GM18505 (cell line): ENCODE data around the gene BEAN1.

Experiments used
- ATAC-seq: cut with Tn5 transposase; IDR thresholded peaks from one replicate; pipeline ENCODE4 v1.9.1; 2021; ENCODE audit not compliant: unreplicated experiment
- POLR2A ChIP-seq: IDR thresholded peaks from 4 replicates; pipeline ENCODE4 v1.6.1; 2011; ENCODE audit warnings: borderline replicate concordance; ENCODE audit not compliant: insufficient read depth, insufficient read length; ENCODE audit errors: extremely low read depth

The BEAN1 gene, protein sequence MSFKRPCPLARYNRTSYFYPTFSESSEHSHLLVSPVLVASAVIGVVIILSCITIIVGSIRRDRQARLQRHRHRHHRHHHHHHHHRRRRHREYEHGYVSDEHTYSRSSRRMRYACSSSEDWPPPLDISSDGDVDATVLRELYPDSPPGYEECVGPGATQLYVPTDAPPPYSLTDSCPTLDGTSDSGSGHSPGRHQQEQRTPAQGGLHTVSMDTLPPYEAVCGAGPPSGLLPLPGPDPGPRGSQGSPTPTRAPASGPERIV

DNA sequence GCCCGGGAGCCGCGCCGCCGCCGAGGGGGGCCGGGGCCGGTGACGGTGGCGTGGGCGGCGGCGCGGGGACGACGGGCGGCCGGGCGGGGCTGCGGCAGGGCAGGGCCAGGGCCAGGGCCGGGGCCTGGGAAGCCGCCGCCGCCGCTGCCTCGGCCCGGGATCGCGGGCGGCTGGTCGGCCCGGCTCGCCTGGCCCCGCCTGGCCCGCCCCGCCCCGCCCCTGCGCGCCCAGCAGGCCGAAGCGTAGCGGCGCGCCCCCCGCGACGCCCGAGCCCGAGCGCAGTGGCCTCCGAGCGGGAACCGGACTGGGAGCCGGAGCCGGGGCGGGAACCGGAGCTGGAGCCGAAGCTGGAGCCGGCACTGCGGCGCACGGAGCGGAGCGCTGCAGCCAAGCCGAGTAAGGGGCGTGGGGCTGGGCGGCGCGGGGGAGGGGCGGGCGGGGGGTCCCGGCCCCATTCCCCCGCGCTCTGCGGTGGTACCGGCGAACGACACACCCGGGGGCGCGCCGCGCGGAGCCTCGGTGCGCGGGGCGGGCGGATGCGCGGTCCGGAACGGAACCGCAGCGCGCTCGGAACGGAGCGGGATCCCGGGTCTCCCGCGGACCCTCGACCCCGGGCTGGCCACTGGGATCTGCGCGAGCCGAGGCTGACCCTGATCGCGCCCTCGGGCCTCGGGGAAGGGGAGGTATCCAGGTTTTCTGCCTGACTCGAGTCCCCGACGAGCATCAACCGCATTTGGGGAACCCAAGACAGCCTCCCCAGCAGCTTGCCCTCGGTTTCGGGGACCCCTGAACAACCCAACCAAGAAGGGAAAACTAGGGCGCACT, at the start of gene BEAN1:
TSS of gene BEAN1 (plus strand) at position 260 of the 825 bp plus-strand sequence. CDS start 10,382 bp downstream, outside the sequence.
- no peak for ATAC-seq

DNA sequence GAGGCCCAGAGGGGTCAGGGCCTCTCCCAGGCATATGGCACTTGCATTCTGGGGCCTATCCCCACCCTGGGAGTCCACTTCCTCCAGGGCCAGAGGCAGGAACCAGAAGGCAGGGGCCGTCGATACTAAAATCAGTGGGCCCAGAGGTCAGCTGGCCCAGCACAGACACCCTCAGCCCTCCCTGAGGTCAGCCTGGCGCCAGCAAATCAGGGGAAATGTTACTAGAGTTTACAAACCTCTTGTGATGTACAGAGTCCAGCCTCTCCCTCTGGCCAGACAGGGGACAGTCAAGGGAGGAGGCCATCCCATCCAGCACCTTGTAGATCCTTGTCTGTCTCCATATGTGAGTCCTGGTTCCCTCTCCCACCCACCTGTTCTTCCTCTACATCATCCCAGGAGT, 49.8 kb upstream of the BEAN1 start:
- no peak for ATAC-seq
- no peak for TF ChIP-seq POLR2A

More for the DNA sequence above, at the start of gene BEAN1:
- no peak for TF ChIP-seq POLR2A

DNA sequence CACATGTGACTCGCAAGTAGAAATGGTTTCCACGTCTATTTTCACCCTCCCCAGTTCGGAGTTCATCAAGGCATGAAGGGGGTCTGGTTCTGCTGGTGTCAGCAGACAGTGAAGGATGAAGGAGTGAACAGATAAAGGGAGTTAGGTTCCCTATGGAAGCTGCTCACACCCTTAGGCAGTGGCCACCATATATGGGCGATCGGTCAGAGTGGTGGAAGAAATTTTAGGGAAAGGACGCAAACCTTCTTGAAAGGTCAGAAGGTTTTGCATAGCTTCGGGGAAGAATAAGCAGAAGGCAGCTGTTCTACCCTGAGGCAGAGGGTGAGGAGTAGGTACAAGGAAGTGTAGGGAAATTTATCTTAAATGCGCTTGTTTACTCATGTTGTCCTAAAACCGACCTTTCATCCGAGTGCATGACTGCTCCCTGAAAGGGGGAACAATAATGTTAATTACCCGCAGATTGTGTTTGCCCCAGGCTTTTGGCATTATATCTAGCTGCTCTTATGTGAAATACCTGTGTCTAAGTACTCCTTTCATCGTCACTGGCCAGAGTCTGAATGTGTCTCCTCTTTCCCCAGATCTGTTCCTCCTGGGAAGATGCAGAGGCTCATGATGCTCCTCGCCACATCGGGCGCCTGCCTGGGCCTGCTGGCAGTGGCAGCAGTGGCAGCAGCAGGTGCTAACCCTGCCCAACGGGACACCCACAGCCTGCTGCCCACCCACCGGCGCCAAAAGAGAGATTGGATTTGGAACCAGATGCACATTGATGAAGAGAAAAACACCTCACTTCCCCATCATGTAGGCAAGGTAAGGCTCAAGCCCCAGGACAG, 48.1 kb upstream of the BEAN1 start:
- ATAC-seq = no peak
- TF ChIP-seq POLR2A = no peak

DNA sequence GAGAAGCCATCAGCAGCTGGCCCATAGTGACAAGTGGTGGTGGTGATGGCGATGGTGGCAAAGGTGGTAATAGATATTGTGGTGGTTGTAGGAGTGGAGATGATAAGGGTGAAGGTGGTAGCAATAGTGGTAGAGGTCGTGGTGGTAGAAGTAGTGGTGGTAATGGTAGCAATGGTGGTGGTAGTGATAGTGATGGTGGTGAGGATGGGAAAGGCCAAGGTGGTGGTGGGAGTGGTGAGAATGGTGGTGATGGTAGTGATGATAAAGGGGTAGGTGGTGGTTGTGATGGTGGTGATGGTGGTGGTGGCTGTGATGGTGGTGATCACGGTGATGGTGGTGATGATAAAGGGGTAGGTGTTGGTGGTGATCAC, 47.5 kb upstream of the BEAN1 start:
- no peak for TF ChIP-seq POLR2A
- no peak for ATAC-seq

DNA sequence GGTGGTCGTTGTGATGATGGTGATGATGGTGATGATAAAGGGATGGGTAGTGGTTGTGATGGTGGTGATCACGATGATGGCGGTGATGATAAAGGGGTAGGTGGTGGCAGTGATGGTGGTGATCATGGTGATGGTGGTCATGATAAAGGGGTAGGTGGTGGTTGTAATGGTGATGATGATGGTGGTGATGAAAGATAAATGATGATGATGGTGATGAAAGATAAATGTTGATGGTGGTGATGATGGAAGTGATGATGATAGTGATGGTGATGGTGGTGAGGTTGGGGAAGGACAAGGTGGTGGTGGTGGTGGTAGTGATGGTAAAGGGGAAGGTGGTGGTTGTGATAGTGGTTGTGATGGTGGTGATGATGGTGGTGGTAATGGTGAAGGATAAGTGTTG, 46.7 kb upstream of the BEAN1 start:
- no peak for ATAC-seq
- TF ChIP-seq POLR2A = no peak

DNA sequence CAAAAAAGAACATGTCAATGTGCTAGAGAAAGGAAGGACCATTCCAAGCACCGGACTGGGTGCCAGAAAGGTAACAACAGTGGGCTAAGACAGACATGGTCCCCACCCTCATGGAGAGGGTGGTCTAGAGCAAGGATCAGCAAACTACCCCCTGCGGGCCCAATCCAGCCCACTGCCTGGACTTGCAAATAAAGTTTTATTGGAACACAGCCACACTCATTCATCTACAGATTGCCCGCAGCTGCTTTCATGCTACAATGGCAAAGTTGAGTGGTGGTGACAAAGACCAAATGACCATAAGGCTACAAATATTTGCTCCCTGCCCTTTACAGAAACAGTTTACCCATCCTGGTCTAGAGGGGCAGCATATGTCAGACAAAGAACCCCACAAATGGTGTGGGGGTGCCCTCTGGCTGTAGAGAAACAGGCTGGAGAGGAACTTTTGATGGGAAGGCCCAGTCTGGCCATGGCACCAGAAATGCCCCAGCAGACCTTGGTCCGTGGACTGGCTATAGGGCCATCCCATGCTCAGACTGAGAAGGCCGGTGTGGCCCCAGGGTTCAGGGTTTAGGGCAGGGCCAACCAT, 45.4 kb upstream of the BEAN1 start:
- no peak for ATAC-seq
- TF ChIP-seq POLR2A = no peak

DNA sequence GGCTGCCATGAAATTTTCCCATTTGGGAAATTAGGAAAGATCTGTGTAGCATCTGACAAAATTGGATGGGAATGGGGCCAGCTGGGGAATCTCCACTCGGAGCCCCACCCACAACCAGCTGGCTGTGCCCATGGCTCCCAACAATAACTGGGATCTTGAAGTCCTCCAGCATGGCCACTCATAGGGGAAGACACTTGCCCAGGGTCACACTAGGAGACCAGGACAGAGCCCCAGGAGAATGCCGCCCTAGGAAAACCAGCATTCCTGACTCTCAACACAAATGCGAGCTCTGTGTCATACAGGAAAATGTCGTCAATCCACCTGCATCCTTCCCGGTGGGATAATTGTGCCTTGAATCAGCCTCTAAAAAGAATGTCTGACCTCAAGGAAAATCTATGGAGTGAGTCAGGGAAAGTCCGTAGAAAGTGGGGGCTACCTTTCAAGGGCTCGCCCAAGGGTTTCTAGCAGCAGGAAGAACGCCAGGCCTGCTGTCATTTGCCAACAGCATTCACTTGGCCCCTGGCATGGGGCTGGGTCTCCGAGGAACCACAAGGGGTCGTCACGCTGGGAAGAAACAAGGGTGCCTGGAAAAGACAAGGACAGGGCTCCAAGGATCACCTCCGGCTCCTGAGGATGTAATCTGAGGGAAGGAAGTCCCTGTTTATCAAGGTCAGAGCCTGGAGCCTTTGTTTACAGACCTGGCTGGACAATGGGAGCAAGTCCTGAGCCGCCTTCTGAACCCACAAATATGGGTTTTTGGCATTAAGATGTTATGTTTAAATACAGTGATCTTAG, 44.7 kb upstream of the BEAN1 start:
- no peak for TF ChIP-seq POLR2A

DNA sequence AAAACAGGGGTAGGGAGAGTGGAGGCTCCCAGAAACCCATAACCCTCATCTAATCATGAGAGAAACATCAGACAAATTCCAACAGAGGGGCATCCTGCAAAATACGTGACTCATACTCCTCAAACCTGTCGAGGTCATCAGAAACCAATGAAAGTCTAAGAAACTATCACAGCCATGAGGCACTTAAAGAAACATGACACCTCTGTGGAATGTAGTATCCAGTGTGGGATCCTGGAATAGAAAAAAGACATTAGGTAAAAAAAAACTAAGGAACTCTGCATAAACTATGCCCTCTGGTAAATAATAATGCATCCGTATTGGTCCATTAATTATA, 44.2 kb upstream of the BEAN1 start:
- ATAC-seq = no peak
- TF ChIP-seq POLR2A = no peak

More for the DNA sequence above, 44.7 kb upstream of the BEAN1 start:
- ATAC-seq = no peak

DNA sequence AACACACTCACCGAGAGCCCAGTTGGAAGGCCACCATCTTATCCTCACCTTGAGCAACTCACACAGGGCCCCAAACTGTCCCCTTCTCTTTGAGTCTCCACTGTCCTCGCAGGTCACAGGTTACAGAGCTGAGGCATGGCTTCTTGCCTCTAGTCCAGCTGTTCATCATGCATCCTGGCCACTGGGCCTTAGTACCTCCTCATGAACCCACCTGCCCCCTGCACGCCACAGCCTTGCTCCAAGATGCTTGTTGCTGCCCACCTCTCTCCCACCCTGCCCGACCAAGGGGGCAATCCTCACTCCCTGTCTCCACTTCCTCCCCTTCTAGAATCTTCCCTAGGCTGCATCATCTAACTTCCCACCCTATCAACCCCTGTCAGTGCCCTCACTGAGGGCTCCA, 43.5 kb upstream of the BEAN1 start:
- TF ChIP-seq POLR2A = no peak
- no peak for ATAC-seq

DNA sequence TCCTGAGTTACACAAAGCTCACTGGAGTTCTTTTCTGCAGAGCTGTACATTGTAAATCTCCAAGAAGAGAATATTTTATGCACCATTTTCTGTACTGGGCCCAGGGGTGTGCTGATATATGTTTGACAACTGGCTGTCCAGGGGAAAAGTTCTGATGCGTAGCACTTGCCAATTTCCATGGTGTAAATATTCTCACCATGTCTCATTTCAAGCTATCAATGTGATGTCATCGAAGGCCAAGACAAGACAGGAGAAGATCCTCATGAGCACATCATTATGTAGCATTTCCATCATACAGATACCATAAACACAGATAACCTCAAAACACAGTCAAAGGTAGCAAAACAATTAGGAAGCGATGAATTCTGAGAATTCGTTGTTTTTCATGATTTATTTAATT, 41.7 kb upstream of the BEAN1 start:
- no peak for ATAC-seq

DNA sequence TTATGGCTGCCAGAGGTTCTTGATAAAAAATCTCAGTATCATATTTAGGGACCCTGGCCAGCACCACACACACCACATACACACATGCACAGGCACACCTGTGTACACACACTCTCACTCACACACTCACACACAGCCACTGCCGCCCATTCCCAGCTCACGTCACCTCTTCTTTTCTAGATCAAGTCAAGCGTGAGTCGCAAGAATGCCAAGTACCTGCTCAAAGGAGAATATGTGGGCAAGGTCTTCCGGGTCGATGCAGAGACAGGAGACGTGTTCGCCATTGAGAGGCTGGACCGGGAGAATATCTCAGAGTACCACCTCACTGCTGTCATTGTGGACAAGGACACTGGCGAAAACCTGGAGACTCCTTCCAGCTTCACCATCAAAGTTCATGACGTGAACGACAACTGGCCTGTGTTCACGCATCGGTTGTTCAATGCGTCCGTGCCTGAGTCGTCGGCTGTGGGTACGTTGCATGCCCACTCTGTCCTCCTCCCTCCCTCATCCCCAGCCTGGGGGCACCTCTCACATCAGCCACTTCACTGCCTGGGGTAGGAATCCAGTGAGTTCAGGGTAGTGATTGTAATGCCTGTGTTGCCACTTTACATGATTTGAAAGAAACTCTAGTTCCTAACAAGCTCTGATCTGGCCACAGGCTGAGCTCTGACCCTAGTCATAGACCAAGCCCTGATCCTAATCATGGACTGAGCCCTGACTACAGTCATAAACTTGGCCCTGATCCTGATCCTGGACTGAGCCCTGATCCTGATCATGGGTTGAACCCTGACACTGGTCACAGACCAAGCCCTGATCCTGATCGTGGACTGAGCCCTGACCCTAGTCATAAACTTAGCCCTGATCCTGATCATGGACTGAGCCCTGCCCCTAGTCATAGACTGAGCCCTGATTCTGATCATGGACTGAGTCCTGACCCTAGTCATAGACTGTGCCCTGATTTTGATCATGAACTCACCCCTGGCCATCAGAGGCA, 40.2 kb upstream of the BEAN1 start:
- no peak for ATAC-seq
- no peak for TF ChIP-seq POLR2A

More for the DNA sequence above, 41.7 kb upstream of the BEAN1 start:
- no peak for TF ChIP-seq POLR2A
